Brain microvascular endothelial cell (primary cell): ENCODE results near the gene MAP4K5.

Experiments used
- DNase-seq: peaks from one replicate; pipeline ENCODE4 v3.0.0-alpha.2; 2020
- H3K27ac ChIP-seq: fragments of 250-450 bp; sonication (Bioruptor Pico); 2 replicates; pipeline ENCODE4 v1.5.1; 2020; ENCODE audit warnings: mild to moderate bottlenecking, moderate library complexity
- H3K27me3 ChIP-seq: fragments of 250-450 bp; sonication (Bioruptor Pico); replicated peaks from 2 replicates; pipeline ENCODE4 v1.5.1; 2020; ENCODE audit warnings: mild to moderate bottlenecking
- H3K36me3 ChIP-seq: fragments of 250-450 bp; sonication (Bioruptor Pico); replicated peaks from 2 replicates; pipeline ENCODE4 v1.5.1; 2020; ENCODE audit warnings: mild to moderate bottlenecking
- H3K4me3 ChIP-seq: 2 replicates; pipeline ENCODE4 v1.5.1; 2011; ENCODE audit warnings: low read depth, mild to moderate bottlenecking, control low read depth, low read length, moderate library complexity
- CTCF ChIP-seq: IDR thresholded peaks from 2 replicates; pipeline ENCODE4 v1.5.1; 2011; ENCODE audit warnings: low read depth, mild to moderate bottlenecking, moderate library complexity, low read length, control low read depth, inconsistent platforms; ENCODE audit errors: missing control alignments
- in situ Hi-C: cut with HindIII; loops from 2 replicates; pipeline ENCODE4 v1.10.0; 2017; ENCODE audit warnings: low sequenced_read_pairs, low pct_ligation_motif_present

The MAP4K5 gene

GRCh38 chr14:50530794-50531365 lies 1.5 kb downstream of the MAP4K5 start:
- Histone ChIP-seq H3K27ac (peak overlapping the region; percentile 96), H3K27me3 (no peaks in the 10 kb centered on the region), H3K36me3 (peaks cover 3% of the 10 kb centered on the region), H3K4me3 (peak overlapping the region; percentile 84)
- no peak for TF ChIP-seq CTCF
- in situ Hi-C loops, result no loop called here
- DNase-seq, result no peak

- Histone ChIP-seq H3K4me3 (peak overlapping the region; percentile 84), H3K27me3 (no peaks in the 10 kb centered on the region), H3K36me3 (peaks cover 3% of the 10 kb centered on the region), H3K27ac (peak overlapping the region; percentile 96)
- TF ChIP-seq CTCF, result no peak
- in situ Hi-C loops, result no loop called here
- DNase-seq, result no peak
These were observed 2.0 kb downstream of the MAP4K5 start for GRCh38 chr14:50530358-50530757.

GRCh38 chr14:50529288-50530179 lies 2.8 kb downstream of the MAP4K5 start:
- H3K36me3 ChIP-seq, result peaks cover 3% of the 10 kb centered on the region
- H3K27me3 ChIP-seq, result no peaks in the 10 kb centered on the region
- in situ Hi-C loops, result no loop called here
- DNase-seq, result peak; percentile 34
- TF ChIP-seq CTCF, result no peak
- H3K27ac ChIP-seq, result peak overlapping the region; percentile 96
- H3K4me3 ChIP-seq, result peak overlapping the region; percentile 84

GRCh38 chr14:50528000-50528399 lies 4.4 kb downstream of the MAP4K5 start:
- DNase-seq, result no peak
- Histone ChIP-seq H3K4me3 (no peak overlapping the region), H3K36me3 (peaks cover 3% of the 10 kb centered on the region), H3K27ac (peak overlapping the region; percentile 96), H3K27me3 (no peaks in the 10 kb centered on the region)
- in situ Hi-C loops, result no loop called here
- no peak for TF ChIP-seq CTCF

- H3K36me3 ChIP-seq, result peaks cover 3% of the 10 kb centered on the region
- no peak overlapping the region for H3K4me3 ChIP-seq
- peak overlapping the region; percentile 99 for H3K27ac ChIP-seq
- H3K27me3 ChIP-seq, result no peaks in the 10 kb centered on the region
- in situ Hi-C loops, result no loop called here
- TF ChIP-seq CTCF, result no peak
- no peak for DNase-seq
These were observed 7.4 kb downstream of the MAP4K5 start for GRCh38 chr14:50524731-50525515.
